B cell (primary cell): ENCODE measurements around the gene SLC52A1.

Source experiments
- CTCF ChIP-seq: fragments of 200-600 bp; IDR thresholded peaks from one replicate; pipeline ENCODE4 v1.8.0; 2022; ENCODE audit warnings: antibody characterized with exemption, mild to moderate bottlenecking
- EZH2 ChIP-seq: IDR thresholded peaks from 2 replicates; pipeline ENCODE4 v1.6.1; 2012; ENCODE audit warnings: borderline replicate concordance, low read depth, mild to moderate bottlenecking, moderate library complexity, low read length; ENCODE audit not compliant: insufficient read depth, poor library complexity, severe bottlenecking

- TF ChIP-seq CTCF (no peak), EZH2 (no peak)
Observed at GRCh38 chr17:5033352-5034015, 1.7 kb downstream of the SLC52A1 start.
